K562 (cell line): Measurements from ENCODE around the gene ELMO1. TPM values are rescaled to one million over a fixed set of nuclear protein-coding genes. Genes with fewer than 3 reads are reported as not detected.

Experiments used
- ATAC-seq: fragments of 200-7000 bp; cut with Tn5 transposase; 3 replicates; pipeline ENCODE4 v1.9.1; 2020; ENCODE audit warnings: moderate library complexity
- BruUV-seq: library from RNA; stranded (reverse); fragments of 400-500 nt; replicated peaks from 2 replicates; lab custom pipeline; 2021; lab: Mats Ljungman, UMichigan
- CTCF ChIA-PET: fragments of 300-600 bp; formaldehyde crosslinking; extraction: SDS; loops from one replicate; lab custom pipeline; 2021; ENCODE audit warnings: low intra/inter-chr PET ratio; lab: Yijun Ruan, JAX
- POLR2A ChIA-PET: fragments of 300-600, 350-650 bp; sonication (Branson Sonifier 250); formaldehyde crosslinking; extraction: SDS; loops from one replicate; lab custom pipeline; 2021; ENCODE audit warnings: antibody characterized with exemption, inconsistent platforms; lab: Yijun Ruan, JAX
- DNase-seq, 4 experiments: peaks; one replicate each; pipeline versions ENCODE4 v3.0.0 to v3.0.0-alpha.2; 2011 to 2018; ENCODE audit warnings: low spot score in 3 of 4, mixed read lengths in 3 of 4; ENCODE audit errors: extremely low read depth in 1 of 4
- FAIRE-seq: peaks from 2 replicates; lab custom pipeline; 2011; peaks lifted over from hg19 to GRCh38; lab: Jason Lieb, UNC
- H2AFZ ChIP-seq: 2 replicates; pipeline ENCODE4 v1.6.0; 2011; ENCODE audit warnings: low read depth, low read length, control low read depth, inconsistent platforms
- H3K27ac ChIP-seq: fragments of 200-600 bp; 3 replicates; pipeline ENCODE4 v1.8.0; 2011; ENCODE audit warnings: low read depth, mild to moderate bottlenecking, control low read depth, inconsistent platforms, low read length, moderate library complexity, mixed read lengths; ENCODE audit errors: extremely low read depth
- H3K27me3 ChIP-seq, 2 experiments: fragments of 300-600 bp in 1 of 2; 2 replicates in 1 of 2; 3 replicates in 1 of 2; pipeline versions ENCODE4 v1.6.0 to v1.8.0; 2011; ENCODE audit warnings: inconsistent platforms in 2 of 2, low read length in 2 of 2, mild to moderate bottlenecking in 1 of 2, mixed read lengths in 1 of 2, moderate library complexity in 1 of 2; ENCODE audit not compliant: control insufficient read depth in 2 of 2, insufficient read depth in 2 of 2
- H3K36me3 ChIP-seq: fragments of 300-600 bp; 3 replicates; pipeline ENCODE4 v1.8.0; 2011; ENCODE audit warnings: mild to moderate bottlenecking, low read length, inconsistent platforms; ENCODE audit not compliant: control insufficient read depth, insufficient read depth
- H3K4me1 ChIP-seq, 2 experiments: fragments of 200-600 bp in 1 of 2; replicated peaks in 1 of 2; 2 replicates in 1 of 2; 3 replicates in 1 of 2; pipeline versions ENCODE4 v1.5.1 to v1.8.0; 2011; ENCODE audit warnings: inconsistent platforms in 2 of 2, low read length in 2 of 2, mild to moderate bottlenecking in 1 of 2, mixed read lengths in 1 of 2, moderate library complexity in 1 of 2; ENCODE audit not compliant: control insufficient read depth in 2 of 2, insufficient read depth in 2 of 2
- H3K4me2 ChIP-seq: 2 replicates; pipeline ENCODE4 v1.6.1; 2011; ENCODE audit warnings: low read length, control low read depth, inconsistent platforms, mixed read lengths; ENCODE audit not compliant: insufficient read depth
- H3K4me3 ChIP-seq: fragments of 200-600 bp; sonication (generic), shearing (Covaris generic); 2 replicates; pipeline ENCODE4 v1.5.1; 2016; ENCODE audit warnings: control low read depth, inconsistent platforms
- H3K79me2 ChIP-seq: fragments of 200-600 bp; 3 replicates; pipeline ENCODE4 v1.8.0; 2011; ENCODE audit warnings: low read length, inconsistent platforms; ENCODE audit not compliant: control insufficient read depth, insufficient read depth
- H3K9ac ChIP-seq, 2 experiments: 2 replicates each; pipeline versions ENCODE4 v1.6.0 to v1.6.1; 2011; ENCODE audit warnings: low read depth in 2 of 2, low read length in 2 of 2, control low read depth in 1 of 2, inconsistent platforms in 1 of 2, mild to moderate bottlenecking in 1 of 2, mixed read lengths in 1 of 2; ENCODE audit not compliant: insufficient read depth in 1 of 2
- H3K9me1 ChIP-seq: one replicate; pipeline ENCODE4 v1.6.0; 2011; ENCODE audit warnings: inconsistent platforms, mild to moderate bottlenecking, low read length, moderate library complexity; ENCODE audit not compliant: control insufficient read depth, insufficient read depth
- H3K9me3 ChIP-seq: replicated peaks from 2 replicates; pipeline ENCODE4 v1.5.1; 2011; ENCODE audit warnings: low read depth, low read length, inconsistent platforms; ENCODE audit not compliant: control insufficient read depth, insufficient read depth
- H4K20me1 ChIP-seq: replicated peaks from 2 replicates; pipeline ENCODE4 v1.6.1; 2011; ENCODE audit warnings: low read length, inconsistent platforms, mixed read lengths; ENCODE audit not compliant: control insufficient read depth, insufficient read depth
- CC2D1A ChIP-seq: fragments of 450-650 bp; IDR thresholded peaks from 2 replicates; pipeline ENCODE4 v1.6.1; 2017; ENCODE audit warnings: mild to moderate bottlenecking
- CHD1 ChIP-seq: fragments of 200-600 bp; sonication (generic); IDR thresholded peaks from one replicate; pipeline ENCODE4 v1.6.1; 2012; ENCODE audit warnings: mild to moderate bottlenecking, moderate library complexity, low read length, inconsistent platforms
- KDM4B ChIP-seq, 2 experiments: fragments of 450-650 bp in 1 of 2; sonication (generic) in 1 of 2; IDR thresholded peaks; 2 replicates each; pipeline ENCODE4 v1.6.1; 2016 to 2017; ENCODE audit warnings: borderline replicate concordance in 2 of 2, antibody characterized with exemption in 1 of 2, low read depth in 1 of 2, mild to moderate bottlenecking in 1 of 2
- KHSRP ChIP-seq: fragments of 450-650 bp; IDR thresholded peaks from 2 replicates; pipeline ENCODE4 v1.6.1; 2017
- MCM2 ChIP-seq: fragments of 450-650 bp; IDR thresholded peaks from 2 replicates; pipeline ENCODE4 v1.6.1; 2017; ENCODE audit warnings: low read depth, mild to moderate bottlenecking
- NELFE ChIP-seq: IDR thresholded peaks from 2 replicates; pipeline ENCODE4 v1.6.1; 2011; ENCODE audit warnings: mild to moderate bottlenecking; ENCODE audit not compliant: insufficient read depth, insufficient read length
- PHB2 ChIP-seq: fragments of 450-650 bp; IDR thresholded peaks from 2 replicates; pipeline ENCODE4 v1.6.1; 2017; ENCODE audit warnings: low read depth
- RBFOX2 ChIP-seq: fragments of 200-400 bp; formaldehyde crosslinking; IDR thresholded peaks from 2 replicates; pipeline ENCODE4 v1.6.1; 2017; ENCODE audit warnings: low read depth, mild to moderate bottlenecking, low read length, moderate library complexity
- TBP ChIP-seq: optimal IDR thresholded peaks from 2 replicates; pipeline ENCODE3; 2011; ENCODE audit warnings: low read depth, low read length, improper control_type of control experiment
- TRIM24 ChIP-seq, 2 experiments: fragments of 450-650 bp; IDR thresholded peaks; 2 replicates each; pipeline ENCODE4 v1.6.1; 2016
- ZNF76 ChIP-seq: fragments of 250-450 bp; sonication (Bioruptor Pico); IDR thresholded peaks from 2 replicates; pipeline ENCODE4 v1.4.0; 2020; ENCODE audit warnings: mild to moderate bottlenecking, moderate library complexity, borderline replicate concordance
- WGBS: fragments of 100-300 bp; shearing (Covaris generic); methylation state at CpG from one replicate; pipeline ENCODE4 v1.1.6; 2016; ENCODE audit warnings: low coverage, mixed read lengths; ENCODE audit not compliant: insufficient coverage; ENCODE audit errors: missing lambda C conversion rate; 5-methylcytosine and 5-hydroxymethylcytosine counted together
- in situ Hi-C: fragments of 300-500 bp; cut with MboI; formaldehyde crosslinking; loops from 4 replicates; pipeline ENCODE4 v1.15.0; 2018; ENCODE audit warnings: inconsistent platforms, mixed read lengths
- intact Hi-C: fragments of 100-400 bp; cut with micrococcal nuclease; formaldehyde crosslinking; loops from 2 replicates; pipeline ENCODE4 v1.14.2; 2022
- polyA plus RNA-seq, 8 experiments: library from polyadenylated mRNA; depleted of rRNA in 4 of 8; stranded (reverse) in 5 of 8; unstranded in 3 of 8; fragments of >200 nt; fragmentation: Nextera tagmentation in 2 of 8; fragmentation: Illumina TruSeq in 1 of 8; extraction: Ambion mirVana in 2 of 8; extraction: Trizol in 1 of 8; gene quantifications; 2 replicates each; pipeline versions ENCODE4 v1.2.1 to v1.2.3, GENCODE V29; 2011 to 2014; ENCODE audit warnings: inconsistent platforms in 1 of 8, missing spikeins in 1 of 8
- total RNA-seq, 7 experiments: library from RNA; depleted of rRNA in 6 of 7; stranded (reverse); fragments of >200 nt in 6 of 7; fragmentation: Illumina TruSeq in 2 of 7; extraction: Trizol in 2 of 7; gene quantifications; 2 replicates each; pipeline versions ENCODE4 v1.2.1 to v1.2.3, GENCODE V29; 2011 to 2021; ENCODE audit warnings: low replicate concordance in 1 of 7
- TF ChIP-seq, protein P1 (sequence below): fragments of 250-450 bp; sonication (Bioruptor Pico); IDR thresholded peaks from 2 replicates; pipeline ENCODE4 v1.8.0; 2022; ENCODE audit warnings: inconsistent platforms, mild to moderate bottlenecking, moderate library complexity, borderline replicate concordance
- TF ChIP-seq, protein P2 (sequence below): sonication (generic); formaldehyde crosslinking; IDR thresholded peaks from 2 replicates; pipeline ENCODE4 v1.8.1; 2023; ENCODE audit warnings: mild to moderate bottlenecking, missing genetic modification reagents
- TF ChIP-seq, protein P3 (sequence below), 2 experiments: fragments of 200-800 bp in 1 of 2; sonication (Bioruptor generic) in 1 of 2; sonication (generic) in 1 of 2; formaldehyde crosslinking in 1 of 2; IDR thresholded peaks in 1 of 2; conservative IDR thresholded peaks in 1 of 2; 2 replicates each; pipeline versions ENCODE4 v1.5.0 to v1.6.1; 2016 to 2020; ENCODE audit warnings: missing compliant biosample characterization in 1 of 2, missing genetic modification characterization in 1 of 2, missing genetic modification reagents in 1 of 2

ELMO1 gene
- total and polyA plus RNA-seq, 9 of the 15 experiments (the other 6 are each of a cell fraction or from before 2014, with no cell fraction given) = 0.36 to 7.2 (median 3.6) TPM

DNA sequence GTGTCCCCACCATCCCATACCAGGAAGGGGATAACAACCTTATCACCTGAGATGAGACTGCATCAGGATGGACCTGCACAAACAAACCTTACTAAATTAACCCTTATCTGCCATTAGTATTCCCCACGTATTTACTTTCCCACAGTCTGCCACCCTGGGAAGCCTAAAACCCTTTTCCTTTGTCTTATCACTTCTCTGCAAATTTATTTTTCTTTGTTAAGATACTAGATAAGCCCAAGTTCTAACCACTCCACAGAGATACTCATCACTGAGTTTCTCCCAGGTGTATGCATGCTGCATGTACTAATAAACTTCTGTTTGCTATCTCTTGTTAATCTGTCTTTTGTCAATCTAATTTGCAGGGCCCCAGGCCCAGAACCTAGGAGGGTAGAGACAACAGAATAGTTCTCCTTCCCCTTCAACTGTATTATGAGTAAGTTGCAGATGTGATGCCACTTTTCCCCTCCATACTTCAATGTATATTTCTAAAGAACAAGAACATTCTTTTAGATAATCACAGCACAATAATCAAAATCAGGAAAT is 66.0 kb downstream of the ELMO1 start:
- TF ChIP-seq NELFE (no peak), CHD1 (no peak), TRIM24 (IDR thresholded peaks at IDR 0.05) (no peak), KDM4B (IDR thresholded peaks at IDR 0.05; ENCODE audit: borderline replicate concordance in 2 of 2, low read depth in 1 of 2) (no peak), PHB2 (no peak), RBFOX2 (no peak), TBP (no peak), ZNF76 (CRISPR knock-in tag) (no peak), MCM2 (no peak), KHSRP (no peak), CC2D1A (no peak)
- TF ChIP-seq, protein P1, sequence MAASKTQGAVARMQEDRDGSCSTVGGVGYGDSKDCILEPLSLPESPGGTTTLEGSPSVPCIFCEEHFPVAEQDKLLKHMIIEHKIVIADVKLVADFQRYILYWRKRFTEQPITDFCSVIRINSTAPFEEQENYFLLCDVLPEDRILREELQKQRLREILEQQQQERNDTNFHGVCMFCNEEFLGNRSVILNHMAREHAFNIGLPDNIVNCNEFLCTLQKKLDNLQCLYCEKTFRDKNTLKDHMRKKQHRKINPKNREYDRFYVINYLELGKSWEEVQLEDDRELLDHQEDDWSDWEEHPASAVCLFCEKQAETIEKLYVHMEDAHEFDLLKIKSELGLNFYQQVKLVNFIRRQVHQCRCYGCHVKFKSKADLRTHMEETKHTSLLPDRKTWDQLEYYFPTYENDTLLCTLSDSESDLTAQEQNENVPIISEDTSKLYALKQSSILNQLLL = no peak
- TF ChIP-seq, protein P2, sequence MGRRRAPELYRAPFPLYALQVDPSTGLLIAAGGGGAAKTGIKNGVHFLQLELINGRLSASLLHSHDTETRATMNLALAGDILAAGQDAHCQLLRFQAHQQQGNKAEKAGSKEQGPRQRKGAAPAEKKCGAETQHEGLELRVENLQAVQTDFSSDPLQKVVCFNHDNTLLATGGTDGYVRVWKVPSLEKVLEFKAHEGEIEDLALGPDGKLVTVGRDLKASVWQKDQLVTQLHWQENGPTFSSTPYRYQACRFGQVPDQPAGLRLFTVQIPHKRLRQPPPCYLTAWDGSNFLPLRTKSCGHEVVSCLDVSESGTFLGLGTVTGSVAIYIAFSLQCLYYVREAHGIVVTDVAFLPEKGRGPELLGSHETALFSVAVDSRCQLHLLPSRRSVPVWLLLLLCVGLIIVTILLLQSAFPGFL (CRISPR knock-in tag) = no peak
- TF ChIP-seq, protein P3, sequence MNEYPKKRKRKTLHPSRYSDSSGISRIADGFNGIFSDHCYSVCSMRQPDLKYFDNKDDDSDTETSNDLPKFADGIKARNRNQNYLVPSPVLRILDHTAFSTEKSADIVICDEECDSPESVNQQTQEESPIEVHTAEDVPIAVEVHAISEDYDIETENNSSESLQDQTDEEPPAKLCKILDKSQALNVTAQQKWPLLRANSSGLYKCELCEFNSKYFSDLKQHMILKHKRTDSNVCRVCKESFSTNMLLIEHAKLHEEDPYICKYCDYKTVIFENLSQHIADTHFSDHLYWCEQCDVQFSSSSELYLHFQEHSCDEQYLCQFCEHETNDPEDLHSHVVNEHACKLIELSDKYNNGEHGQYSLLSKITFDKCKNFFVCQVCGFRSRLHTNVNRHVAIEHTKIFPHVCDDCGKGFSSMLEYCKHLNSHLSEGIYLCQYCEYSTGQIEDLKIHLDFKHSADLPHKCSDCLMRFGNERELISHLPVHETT (CRISPR knock-in tag; conservative IDR thresholded peaks at IDR 0.05 in 1 of 2, IDR thresholded peaks at IDR 0.05 in 1 of 2) = no peak
- POLR2A ChIA-PET = no interaction called here
- H3K9ac ChIP-seq = no peak overlapping the region
- H3K4me3 ChIP-seq = no peak overlapping the region
- no peaks in the 10 kb centered on the region for H3K9me3 ChIP-seq
- H3K79me2 ChIP-seq = no peaks in the 10 kb centered on the region
- peaks cover 0 to 10% of the 10 kb centered on the region in 2 experiments; a peak in 1 of 5 replicates for H3K27me3 ChIP-seq
- 0% methylated on average over 1 of the region's 1 CpG for WGBS
- no peak overlapping the region for H2AFZ ChIP-seq
- BruUV-seq = no TSS peak
- intact Hi-C loops = no loop called here
- CTCF ChIA-PET = no interaction called here
- FAIRE-seq (peak; percentile 6), ATAC-seq (no peak), DNase-seq (no peak)
- no peak overlapping the region for H3K4me2 ChIP-seq
- H3K4me1 ChIP-seq = no peaks in the 10 kb centered on the region
- H3K27ac ChIP-seq = no peak overlapping the region
- in situ Hi-C loops = loop anchor here (25.0 kb wide), 1 partner anchor 1630 kb away; no protein-coding TSS in a partner anchor
- no peaks in the 10 kb centered on the region for H3K9me1 ChIP-seq
- H4K20me1 ChIP-seq = no peaks in the 10 kb centered on the region
- no peaks in the 10 kb centered on the region for H3K36me3 ChIP-seq
